Prostate gland (tissue), 2 donors: ENCODE data around the gene APOA4.

Experiments
- CTCF ChIP-seq, 4 experiments: fragments of 200-600 bp in 2 of 4; fragments of 450-650 bp in 2 of 4; sonication (generic) in 2 of 4; IDR thresholded peaks; 1 replicate in 3 of 4; 2 replicates in 1 of 4; pipeline ENCODE4 v1.5.1; 2016 to 2019; ENCODE audit warnings: antibody characterized with exemption in 4 of 4, mild to moderate bottlenecking in 2 of 4, moderate library complexity in 2 of 4
- POLR2A ChIP-seq: fragments of 450-650 bp; IDR thresholded peaks from one replicate; pipeline ENCODE4 v1.6.1; 2016; ENCODE audit warnings: antibody characterized with exemption, mild to moderate bottlenecking
- POLR2AphosphoS5 ChIP-seq: sonication (generic); formaldehyde crosslinking; IDR thresholded peaks from one replicate; pipeline ENCODE4 v1.6.1; 2017; ENCODE audit warnings: antibody characterized with exemption

- TF ChIP-seq CTCF (IDR thresholded peaks at IDR 0.05) (no peak), POLR2A (no peak), POLR2AphosphoS5 (no peak)
Observed at GRCh38 chr11:116790167-116791001, 32.7 kb downstream of the APOA4 start.
